ENCODE measurements around the gene ANKRD52.

GRCh38 chr12:56208006-56208405, 50.2 kb downstream of the ANKRD52 start:
- no peak for TF ChIP-seq CTCF (IDR thresholded peaks at IDR 0.05; ENCODE audit: insufficient read depth, low read length)
- no peak for TF ChIP-seq SPI1 (IDR thresholded peaks at IDR 0.05; ENCODE audit: borderline replicate concordance, low read depth)
